ENCODE measurements around the gene ATP13A5. TPM values are rescaled to one million over a fixed set of nuclear protein-coding genes. Genes with fewer than 3 reads are reported as not detected.

The ATP13A5 gene
- not detected in 2 replicates for total RNA-seq

GRCh38 chr3:193378706-193379105, at the start of gene ATP13A5:
ATP13A5 (minus strand) TSS chr3:193378753; CDS start chr3:193378725, 28 bp downstream.

GRCh38 chr3:193240850-193241706, 137.5 kb downstream of the ATP13A5 start, which contains the start of gene PLAAT1:
PLAAT1 (plus strand) TSS chr3:193241222; CDS start chr3:193255651, 14,429 bp downstream.

Other genes starting within 250 kb of the ATP13A5 start
- gene PLAAT1, start 137.5 kb downstream of the ATP13A5 start, total RNA-seq: not detected in 2 replicates
- gene ATP13A4, start 176.1 kb upstream of the ATP13A5 start, total RNA-seq: 0.15 TPM in 1 of 2 replicates, not detected in the other
- gene OPA1, start 214.5 kb upstream of the ATP13A5 start, total RNA-seq: 33.1 and 33.7 TPM in 2 replicates